WTC11 (cell line): ENCODE data around the gene ALOXE3. TPM values are rescaled to one million over a fixed set of nuclear protein-coding genes. Genes with fewer than 3 reads are reported as not detected.

Experiments
- ATAC-seq: fragments of 200-7000 bp; cut with Tn5 transposase; 2 replicates; pipeline ENCODE4 v1.10.0; 2021; ENCODE audit warnings: mild to moderate bottlenecking, moderate library complexity
- CTCF ChIA-PET: fragments of 300-600 bp; sonication (Branson Sonifier 250); formaldehyde crosslinking; loops from one replicate; lab custom pipeline; 2021; ENCODE audit warnings: antibody characterized with exemption; lab: Charles Lee
- POLR2A ChIA-PET: fragments of 350-600 bp; sonication (Branson Sonifier 250); formaldehyde crosslinking; loops from one replicate; lab custom pipeline; 2021; ENCODE audit warnings: antibody characterized with exemption; lab: Charles Lee
- DNase-seq: peaks from one replicate; pipeline ENCODE4 v3.0.0; 2021; ENCODE audit warnings: low spot score
- H3K27ac Mint-ChIP-seq: 2 replicates; pipeline ENCODE4 v1.8.0; 2021; ENCODE audit warnings: mixed read lengths
- H3K27me3 Mint-ChIP-seq: 2 replicates; pipeline ENCODE4 v1.8.0; 2021; ENCODE audit warnings: low read depth, mild to moderate bottlenecking, moderate library complexity, mixed read lengths
- H3K36me3 Mint-ChIP-seq: 2 replicates; pipeline ENCODE4 v1.8.0; 2021; ENCODE audit warnings: mixed read lengths
- H3K4me1 Mint-ChIP-seq: 2 replicates; pipeline ENCODE4 v1.8.0; 2022; ENCODE audit warnings: mixed read lengths
- H3K4me3 Mint-ChIP-seq: 2 replicates; pipeline ENCODE4 v1.8.0; 2021; ENCODE audit warnings: mild to moderate bottlenecking, moderate library complexity, mixed read lengths
- H3K9me3 Mint-ChIP-seq: 2 replicates; pipeline ENCODE4 v1.8.0; 2021; ENCODE audit warnings: mixed read lengths
- AFF4 ChIP-seq: sonication (generic); formaldehyde crosslinking; IDR thresholded peaks from 2 replicates; pipeline ENCODE4 v1.8.1; 2023; ENCODE audit warnings: mild to moderate bottlenecking, missing genetic modification reagents, borderline replicate concordance
- CREB1 ChIP-seq: sonication (generic); formaldehyde crosslinking; IDR thresholded peaks from 2 replicates; pipeline ENCODE4 v1.8.0; 2023; ENCODE audit warnings: mild to moderate bottlenecking, missing genetic modification reagents
- E2F1 ChIP-seq: sonication (generic); formaldehyde crosslinking; IDR thresholded peaks from 2 replicates; pipeline ENCODE4 v1.8.0; 2022; ENCODE audit warnings: mild to moderate bottlenecking, missing genetic modification reagents
- E2F4 ChIP-seq: sonication (generic); formaldehyde crosslinking; IDR thresholded peaks from 2 replicates; pipeline ENCODE4 v1.8.1; 2022; ENCODE audit warnings: low read depth, mild to moderate bottlenecking, moderate library complexity, missing genetic modification reagents, borderline replicate concordance
- EMX1 ChIP-seq: fragments of 250-450 bp; sonication (Bioruptor Pico); IDR thresholded peaks from 2 replicates; pipeline ENCODE4 v1.8.0; 2021; ENCODE audit warnings: mild to moderate bottlenecking
- ETV6 ChIP-seq: sonication (generic); formaldehyde crosslinking; IDR thresholded peaks from 2 replicates; pipeline ENCODE4 v1.8.1; 2022; ENCODE audit warnings: mild to moderate bottlenecking, missing genetic modification reagents
- FOXK1 ChIP-seq: sonication (generic); formaldehyde crosslinking; IDR thresholded peaks from 2 replicates; pipeline ENCODE4 v1.8.0; 2022; ENCODE audit warnings: mild to moderate bottlenecking, moderate library complexity, missing genetic modification reagents
- HMGXB4 ChIP-seq: sonication (generic); formaldehyde crosslinking; IDR thresholded peaks from 2 replicates; pipeline ENCODE4 v1.8.1; 2023; ENCODE audit warnings: mild to moderate bottlenecking, moderate library complexity, missing genetic modification reagents
- MLX ChIP-seq: sonication (generic); formaldehyde crosslinking; IDR thresholded peaks from 2 replicates; pipeline ENCODE4 v1.8.1; 2023; ENCODE audit warnings: mild to moderate bottlenecking, missing genetic modification reagents, moderate library complexity
- MXD4 ChIP-seq: fragments of 250-450 bp; sonication (Bioruptor Pico); IDR thresholded peaks from 2 replicates; pipeline ENCODE4 v1.8.0; 2021; ENCODE audit warnings: mild to moderate bottlenecking, moderate library complexity, borderline replicate concordance
- MYBL2 ChIP-seq: sonication (generic); formaldehyde crosslinking; IDR thresholded peaks from 2 replicates; pipeline ENCODE4 v1.8.1; 2023; ENCODE audit warnings: mild to moderate bottlenecking, moderate library complexity, missing genetic modification reagents
- SMAD3 ChIP-seq: sonication (generic); formaldehyde crosslinking; IDR thresholded peaks from 2 replicates; pipeline ENCODE4 v1.8.0; 2022; ENCODE audit warnings: missing genetic modification reagents, mild to moderate bottlenecking, borderline replicate concordance
- SOX15 ChIP-seq: fragments of 250-450 bp; sonication (Bioruptor Pico); IDR thresholded peaks from 2 replicates; pipeline ENCODE4 v1.9.0; 2021; ENCODE audit warnings: mild to moderate bottlenecking
- SP1 ChIP-seq: sonication (generic); formaldehyde crosslinking; conservative IDR thresholded peaks from 2 replicates; pipeline ENCODE4 v1.8.1; 2022; ENCODE audit warnings: missing genetic modification reagents
- USF2 ChIP-seq: sonication (generic); formaldehyde crosslinking; IDR thresholded peaks from 2 replicates; pipeline ENCODE4 v1.8.1; 2023; ENCODE audit warnings: mild to moderate bottlenecking, missing genetic modification reagents, moderate library complexity
- ZNF121 ChIP-seq: sonication (generic); formaldehyde crosslinking; IDR thresholded peaks from 2 replicates; pipeline ENCODE4 v1.8.0; 2023; ENCODE audit warnings: missing genetic modification reagents
- ZNF138 ChIP-seq: sonication (generic); formaldehyde crosslinking; conservative IDR thresholded peaks from 2 replicates; pipeline ENCODE4 v1.8.1; 2022; ENCODE audit warnings: mild to moderate bottlenecking, moderate library complexity, missing genetic modification reagents
- ZNF263 ChIP-seq: sonication (generic); formaldehyde crosslinking; IDR thresholded peaks from 2 replicates; pipeline ENCODE4 v1.8.1; 2022; ENCODE audit warnings: low read depth, mild to moderate bottlenecking, moderate library complexity, missing genetic modification reagents
- ZNF423 ChIP-seq: fragments of 250-450 bp; sonication (Bioruptor Pico); IDR thresholded peaks from 2 replicates; pipeline ENCODE4 v2.1.2; 2022; ENCODE audit warnings: mild to moderate bottlenecking, moderate library complexity
- ZNF671 ChIP-seq: fragments of 250-450 bp; sonication (Bioruptor Pico); IDR thresholded peaks from 2 replicates; pipeline ENCODE4 v1.8.0; 2021; ENCODE audit warnings: mild to moderate bottlenecking
- total RNA-seq: library from RNA; stranded (reverse); gene quantifications from 3 replicates; pipeline ENCODE4 v1.2.3, GENCODE V29; 2021

The ALOXE3 gene
- total RNA-seq, 1 experiment from 2014 or later: 0.81 TPM

- Mint-ChIP-seq H3K27me3 (no peaks in the 10 kb centered on the region), H3K4me3 (no peak overlapping the region), H3K9me3 (no peaks in the 10 kb centered on the region), H3K27ac (no peak overlapping the region), H3K4me1 (peaks cover 13% of the 10 kb centered on the region), H3K36me3 (peaks cover 36% of the 10 kb centered on the region)
- CTCF ChIA-PET: no interaction called here
- POLR2A ChIA-PET: no interaction called here
- DNase-seq (no peak), ATAC-seq (no peak)
- TF ChIP-seq USF2 (CRISPR knock-in tag) (no peak), AFF4 (CRISPR knock-in tag) (no peak), E2F4 (CRISPR knock-in tag) (no peak), SP1 (CRISPR knock-in tag) (no peak), ZNF263 (CRISPR knock-in tag) (no peak)
These were observed 30.2 kb upstream of the ALOXE3 start for GRCh38 chr17:8148560-8148959.

- no peaks in the 10 kb centered on the region for H3K9me3 Mint-ChIP-seq
- peaks cover 6% of the 10 kb centered on the region for H3K4me1 Mint-ChIP-seq
- no peak overlapping the region for H3K27ac Mint-ChIP-seq
- ATAC-seq: no peak
- TF ChIP-seq EMX1 (no peak), CREB1 (CRISPR knock-in tag) (no peak), ZNF138 (CRISPR knock-in tag) (no peak), SP1 (CRISPR knock-in tag) (no peak), SOX15 (no peak)
- H3K27me3 Mint-ChIP-seq: no peaks in the 10 kb centered on the region
- ChIA-PET POLR2A (no interaction called here), CTCF (no interaction called here)
- H3K4me3 Mint-ChIP-seq: no peak overlapping the region
- H3K36me3 Mint-ChIP-seq: peaks cover 36% of the 10 kb centered on the region
- DNase-seq: no peak
These were observed 29.6 kb upstream of the ALOXE3 start for GRCh38 chr17:8147805-8148404.

- no peak overlapping the region for H3K27ac Mint-ChIP-seq
- no peaks in the 10 kb centered on the region for H3K27me3 Mint-ChIP-seq
- H3K4me3 Mint-ChIP-seq: no peak overlapping the region
- ATAC-seq (no peak), DNase-seq (no peak)
- peaks cover 36% of the 10 kb centered on the region for H3K36me3 Mint-ChIP-seq
- H3K9me3 Mint-ChIP-seq: no peaks in the 10 kb centered on the region
- ChIA-PET POLR2A (no interaction called here), CTCF (no interaction called here)
- H3K4me1 Mint-ChIP-seq: no peaks in the 10 kb centered on the region; the same call in 1 of the 2 replicates
- TF ChIP-seq MXD4 (CRISPR knock-in tag) (no peak), ZNF121 (CRISPR knock-in tag) (no peak), ZNF423 (CRISPR knock-in tag) (no peak), HMGXB4 (CRISPR knock-in tag) (no peak), FOXK1 (CRISPR knock-in tag) (no peak), MLX (CRISPR knock-in tag) (no peak), ETV6 (CRISPR knock-in tag) (no peak), MYBL2 (CRISPR knock-in tag) (no peak), SMAD3 (CRISPR knock-in tag) (no peak), ZNF671 (CRISPR knock-in tag) (no peak), E2F1 (CRISPR knock-in tag) (no peak), CREB1 (CRISPR knock-in tag) (no peak)
These were observed 29.0 kb upstream of the ALOXE3 start for GRCh38 chr17:8147141-8147804.
